ENCODE results near the gene PHF21A.

DNA sequence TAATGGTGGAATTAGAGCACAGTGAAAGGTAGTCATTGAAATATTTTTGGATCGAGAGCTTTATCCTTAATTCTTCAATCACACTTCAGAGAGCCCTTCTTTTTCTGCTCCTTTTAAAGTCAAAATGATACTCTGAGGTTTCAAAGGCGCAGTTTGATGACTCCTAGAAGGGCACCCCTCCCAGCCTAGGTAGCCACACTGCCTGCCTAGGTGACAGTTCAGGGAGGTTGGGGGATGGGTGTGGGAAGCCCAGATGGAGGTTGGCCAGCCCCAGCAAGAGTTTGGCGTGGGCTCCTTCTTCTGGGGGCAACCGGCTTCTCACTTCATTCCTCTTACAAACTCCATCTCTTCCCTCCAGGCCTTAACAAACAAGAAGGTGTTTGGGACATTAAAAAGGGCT, 28.6 kb upstream of the PHF21A start:
- TF ChIP-seq, protein P1, sequence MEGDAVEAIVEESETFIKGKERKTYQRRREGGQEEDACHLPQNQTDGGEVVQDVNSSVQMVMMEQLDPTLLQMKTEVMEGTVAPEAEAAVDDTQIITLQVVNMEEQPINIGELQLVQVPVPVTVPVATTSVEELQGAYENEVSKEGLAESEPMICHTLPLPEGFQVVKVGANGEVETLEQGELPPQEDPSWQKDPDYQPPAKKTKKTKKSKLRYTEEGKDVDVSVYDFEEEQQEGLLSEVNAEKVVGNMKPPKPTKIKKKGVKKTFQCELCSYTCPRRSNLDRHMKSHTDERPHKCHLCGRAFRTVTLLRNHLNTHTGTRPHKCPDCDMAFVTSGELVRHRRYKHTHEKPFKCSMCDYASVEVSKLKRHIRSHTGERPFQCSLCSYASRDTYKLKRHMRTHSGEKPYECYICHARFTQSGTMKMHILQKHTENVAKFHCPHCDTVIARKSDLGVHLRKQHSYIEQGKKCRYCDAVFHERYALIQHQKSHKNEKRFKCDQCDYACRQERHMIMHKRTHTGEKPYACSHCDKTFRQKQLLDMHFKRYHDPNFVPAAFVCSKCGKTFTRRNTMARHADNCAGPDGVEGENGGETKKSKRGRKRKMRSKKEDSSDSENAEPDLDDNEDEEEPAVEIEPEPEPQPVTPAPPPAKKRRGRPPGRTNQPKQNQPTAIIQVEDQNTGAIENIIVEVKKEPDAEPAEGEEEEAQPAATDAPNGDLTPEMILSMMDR (IDR thresholded peaks at IDR 0.05): no peak
- no peak for TF ChIP-seq POLR2A (IDR thresholded peaks at IDR 0.05)

Data from right lobe of liver (tissue), 4 donors.